Mesenchymal stem cell (in vitro differentiated cells and primary cell): ENCODE data around the gene GAGE12D. TPM values are rescaled to one million over a fixed set of nuclear protein-coding genes. Genes with fewer than 3 reads are reported as not detected.
"Not testable (repeated sequence)": the region's sequence is repeated elsewhere in the genome, so short reads cannot be mapped to it uniquely, and the experiment has no call there.

ENCODE experiments used
- DNase-seq: peaks from one replicate; pipeline ENCODE4 v3.0.0-alpha.2; 2013
- H2AFZ ChIP-seq: one replicate; pipeline ENCODE4 v1.6.1; 2013; ENCODE audit warnings: low read depth, mild to moderate bottlenecking, control low read depth, inconsistent platforms, low read length, moderate library complexity
- H2AK5ac ChIP-seq: 2 replicates; pipeline ENCODE4 v1.6.1; 2013; ENCODE audit warnings: low read length, moderate library complexity, mild to moderate bottlenecking, inconsistent platforms; ENCODE audit not compliant: severe bottlenecking
- H2BK120ac ChIP-seq: one replicate; pipeline ENCODE4 v1.6.1; 2013; ENCODE audit warnings: low read depth, mild to moderate bottlenecking, inconsistent platforms, low read length, moderate library complexity
- H2BK12ac ChIP-seq, 2 experiments: one replicate each; pipeline ENCODE4 v1.6.1; 2013; ENCODE audit warnings: inconsistent platforms in 2 of 2, low read length in 2 of 2, mild to moderate bottlenecking in 2 of 2, moderate library complexity in 2 of 2, control low read depth in 1 of 2
- H2BK15ac ChIP-seq: one replicate; pipeline ENCODE4 v1.6.1; 2013; ENCODE audit warnings: mild to moderate bottlenecking, low read depth, inconsistent platforms; ENCODE audit not compliant: poor library complexity, severe bottlenecking
- H2BK5ac ChIP-seq: 2 replicates; pipeline ENCODE4 v1.6.1; 2013; ENCODE audit warnings: low read depth, mild to moderate bottlenecking, low read length, control low read depth, inconsistent platforms; ENCODE audit not compliant: poor library complexity, severe bottlenecking
- H3K14ac ChIP-seq, 2 experiments: one replicate each; pipeline ENCODE4 v1.6.1; 2013; ENCODE audit warnings: inconsistent platforms in 2 of 2, low read length in 2 of 2, control low read depth in 1 of 2, mild to moderate bottlenecking in 1 of 2, moderate library complexity in 1 of 2
- H3K18ac ChIP-seq, 2 experiments: one replicate each; pipeline ENCODE4 v1.6.1; 2013; ENCODE audit warnings: inconsistent platforms in 2 of 2, low read length in 2 of 2, control low read depth in 1 of 2, low read depth in 1 of 2, mild to moderate bottlenecking in 1 of 2
- H3K23ac ChIP-seq, 2 experiments: one replicate each; pipeline ENCODE4 v1.6.1; 2013; ENCODE audit warnings: inconsistent platforms in 2 of 2, low read length in 2 of 2, mild to moderate bottlenecking in 2 of 2, moderate library complexity in 2 of 2, control low read depth in 1 of 2
- H3K27ac ChIP-seq: 2 replicates; pipeline ENCODE4 v1.5.1; 2013; ENCODE audit warnings: mild to moderate bottlenecking, moderate library complexity, low read length, control low read depth, inconsistent platforms; ENCODE audit not compliant: poor library complexity, severe bottlenecking
- H3K27me3 ChIP-seq, 2 experiments: 2 replicates each; pipeline versions ENCODE4 v1.6.1 to v1.7.0; 2013; ENCODE audit warnings: low read length in 2 of 2, mild to moderate bottlenecking in 2 of 2, moderate library complexity in 2 of 2, control low read depth in 1 of 2, inconsistent platforms in 1 of 2; ENCODE audit not compliant: control insufficient read depth in 1 of 2, insufficient read depth in 1 of 2
- H3K36me3 ChIP-seq, 2 experiments: 2 replicates each; pipeline versions ENCODE4 v1.6.1 to v1.7.0; 2013; ENCODE audit warnings: low read length in 2 of 2, control low read depth in 1 of 2, inconsistent platforms in 1 of 2, low read depth in 1 of 2, mild to moderate bottlenecking in 1 of 2; ENCODE audit not compliant: insufficient read depth in 2 of 2, control insufficient read depth in 1 of 2
- H3K4ac ChIP-seq, 2 experiments: one replicate each; pipeline ENCODE4 v1.6.1; 2013; ENCODE audit warnings: inconsistent platforms in 2 of 2, low read length in 2 of 2, mild to moderate bottlenecking in 2 of 2, moderate library complexity in 2 of 2, control low read depth in 1 of 2, low read depth in 1 of 2
- H3K4me1 ChIP-seq: 2 replicates; pipeline ENCODE4 v1.6.1; 2013; ENCODE audit warnings: low read depth, low read length, control low read depth; ENCODE audit not compliant: control insufficient read depth, insufficient read depth
- H3K4me2 ChIP-seq: 2 replicates; pipeline ENCODE4 v1.6.1; 2013; ENCODE audit warnings: low read length, mild to moderate bottlenecking, inconsistent platforms; ENCODE audit not compliant: poor library complexity, severe bottlenecking
- H3K4me3 ChIP-seq, 2 experiments: 2 replicates each; pipeline versions ENCODE4 v1.5.1 to v1.7.0; 2013; ENCODE audit warnings: low read length in 2 of 2, mild to moderate bottlenecking in 2 of 2, control low read depth in 1 of 2, low read depth in 1 of 2; ENCODE audit not compliant: insufficient read depth in 1 of 2
- H3K79me1 ChIP-seq: replicated peaks from 2 replicates; pipeline ENCODE4 v1.6.1; 2013; ENCODE audit warnings: mild to moderate bottlenecking, control low read depth, low read length, inconsistent platforms; ENCODE audit not compliant: poor library complexity, severe bottlenecking
- H3K9ac ChIP-seq: 2 replicates; pipeline ENCODE4 v1.7.0; 2013; ENCODE audit warnings: mild to moderate bottlenecking, low read length, moderate library complexity
- H3K9me3 ChIP-seq: 2 replicates; pipeline ENCODE4 v1.7.0; 2013; ENCODE audit warnings: mild to moderate bottlenecking, low read length; ENCODE audit not compliant: control insufficient read depth
- H4K8ac ChIP-seq: one replicate; pipeline ENCODE4 v1.6.1; 2013; ENCODE audit warnings: inconsistent platforms, mild to moderate bottlenecking, low read length, moderate library complexity
- H4K91ac ChIP-seq: one replicate; pipeline ENCODE4 v1.6.1; 2013; ENCODE audit warnings: mild to moderate bottlenecking, low read length, inconsistent platforms
- WGBS: methylation state at CpG from one replicate; pipeline ENCODE4 v1.1.7; 2013; ENCODE audit warnings: mixed read lengths; 5-methylcytosine and 5-hydroxymethylcytosine counted together
- polyA plus RNA-seq, 2 experiments: library from polyadenylated mRNA; stranded (reverse); fragments of 200-250 nt; gene quantifications; one replicate each; pipeline ENCODE4 v1.2.3, GENCODE V29; 2013

Gene GAGE12D
- not detected for polyA plus RNA-seq (2013, experiment 1 of 2)
- polyA plus RNA-seq (2013, experiment 2 of 2), result not detected

- H4K8ac ChIP-seq, H3K4me2 ChIP-seq, H3K9me3 ChIP-seq, DNase-seq, H2AFZ ChIP-seq, H3K36me3 ChIP-seq, H2BK12ac ChIP-seq, H3K18ac ChIP-seq, H3K4me1 ChIP-seq, H2AK5ac ChIP-seq, H3K14ac ChIP-seq, H3K4ac ChIP-seq, H4K91ac ChIP-seq, H2BK5ac ChIP-seq, H2BK120ac ChIP-seq, H3K23ac ChIP-seq, H3K9ac ChIP-seq, H2BK15ac ChIP-seq, H3K27ac ChIP-seq, H3K79me1 ChIP-seq, H3K27me3 ChIP-seq, H3K4me3 ChIP-seq: not testable (repeated sequence)
- no CpG with 5 or more reads among the region's 16 CpGs for WGBS
These were observed at the start of gene GAGE12D for GRCh38 chrX:49541433-49541832. TSS of gene GAGE12D (plus strand) at chrX:49541733. CDS start at chrX:49542888, 1,155 bp downstream.

GRCh38 chrX:49531877-49532276 is 9.7 kb upstream of the GAGE12D start, which contains the start of gene GAGE12C:
TSS of gene GAGE12C (plus strand) at chrX:49532177. CDS start at chrX:49533332, 1,155 bp downstream.
- not testable (repeated sequence) for H4K8ac ChIP-seq, H3K14ac ChIP-seq, H3K27ac ChIP-seq, H3K4me1 ChIP-seq, H3K9ac ChIP-seq, H3K9me3 ChIP-seq, DNase-seq, H3K27me3 ChIP-seq, H3K79me1 ChIP-seq, H4K91ac ChIP-seq, H2AFZ ChIP-seq, H2BK12ac ChIP-seq, H2BK15ac ChIP-seq, H3K4ac ChIP-seq, H3K18ac ChIP-seq, H2BK5ac ChIP-seq, H3K4me3 ChIP-seq, H3K36me3 ChIP-seq, H3K23ac ChIP-seq, H2BK120ac ChIP-seq, H2AK5ac ChIP-seq, H3K4me2 ChIP-seq
- WGBS, result no CpG with 5 or more reads among the region's 16 CpGs

- H2AK5ac ChIP-seq, H2BK120ac ChIP-seq, H2BK5ac ChIP-seq, H4K91ac ChIP-seq, H3K4me3 ChIP-seq, H3K18ac ChIP-seq, H3K9ac ChIP-seq, H2BK15ac ChIP-seq, H3K9me3 ChIP-seq, H3K14ac ChIP-seq, DNase-seq, H4K8ac ChIP-seq, H3K79me1 ChIP-seq, H2BK12ac ChIP-seq, H3K4me2 ChIP-seq, H3K36me3 ChIP-seq, H3K4ac ChIP-seq, H3K4me1 ChIP-seq, H3K27me3 ChIP-seq, H3K27ac ChIP-seq, H3K23ac ChIP-seq, H2AFZ ChIP-seq: not testable (repeated sequence)
- no CpG with 5 or more reads among the region's 16 CpGs for WGBS
These were observed 9.5 kb downstream of the GAGE12D start, which contains the start of gene GAGE12E for GRCh38 chrX:49550989-49551388. TSS of gene GAGE12E (plus strand) at chrX:49551289. CDS start at chrX:49552444, 1,155 bp downstream.

GRCh38 chrX:49560542-49560941 is 19.0 kb downstream of the GAGE12D start, which contains the start of gene GAGE12F:
TSS of gene GAGE12F (plus strand) at chrX:49560842. CDS start at chrX:49561997, 1,155 bp downstream.
- not testable (repeated sequence) for H3K27me3 ChIP-seq, H3K36me3 ChIP-seq, H3K79me1 ChIP-seq, H3K9ac ChIP-seq, H3K9me3 ChIP-seq, H3K18ac ChIP-seq, H3K4me1 ChIP-seq, H3K4me3 ChIP-seq, H2BK120ac ChIP-seq, H2AK5ac ChIP-seq, H3K27ac ChIP-seq, H3K14ac ChIP-seq, H3K4ac ChIP-seq, H3K4me2 ChIP-seq, DNase-seq, H2BK12ac ChIP-seq, H2AFZ ChIP-seq, H3K23ac ChIP-seq, H4K91ac ChIP-seq, H4K8ac ChIP-seq, H2BK5ac ChIP-seq, H2BK15ac ChIP-seq
- no CpG with 5 or more reads among the region's 16 CpGs for WGBS
